Measurements from ENCODE around the gene GINS1. TPM values are rescaled to one million over a fixed set of nuclear protein-coding genes. Genes with fewer than 3 reads are reported as not detected.

The GINS1 gene
- total RNA-seq, 1 donor = 15.9 TPM

GRCh38 chr20:25378189-25378883, 29.1 kb upstream of the GINS1 start:
- TF ChIP-seq CTCF (IDR thresholded peaks at IDR 0.05; ENCODE audit: insufficient read depth, low read length) = no peak
- no peak overlapping the region for H3K4me3 ChIP-seq (ENCODE audit: low read depth, low read length)
- no peak for DNase-seq (ENCODE audit: low read depth)

- no peak for TF ChIP-seq CTCF (IDR thresholded peaks at IDR 0.05; ENCODE audit: insufficient read depth, low read length)
- no peak overlapping the region for H3K4me3 ChIP-seq (ENCODE audit: low read depth, low read length)
- DNase-seq (ENCODE audit: low read depth) = no peak
Measured at GRCh38 chr20:25378884-25379733, 28.4 kb upstream of the GINS1 start.

GRCh38 chr20:25380945-25381614, 26.4 kb upstream of the GINS1 start:
- no peak for TF ChIP-seq CTCF (IDR thresholded peaks at IDR 0.05; ENCODE audit: insufficient read depth, low read length)
- no peak for DNase-seq (ENCODE audit: low read depth)
- no peak overlapping the region for H3K4me3 ChIP-seq (ENCODE audit: low read depth, low read length)

- TF ChIP-seq CTCF (IDR thresholded peaks at IDR 0.05; ENCODE audit: insufficient read depth, low read length) = no peak
- no peak overlapping the region for H3K4me3 ChIP-seq (ENCODE audit: low read depth, low read length)
Measured at GRCh38 chr20:25382704-25383370, 24.6 kb upstream of the GINS1 start.

GRCh38 chr20:25389401-25389857, 18.0 kb upstream of the GINS1 start:
- H3K4me3 ChIP-seq (ENCODE audit: low read depth, low read length) = peak overlapping the region; percentile 81
- no peak for TF ChIP-seq CTCF (IDR thresholded peaks at IDR 0.05; ENCODE audit: insufficient read depth, low read length)
- peak; percentile 45 for DNase-seq (ENCODE audit: low read depth)

More at GRCh38 chr20:25382704-25383370, 24.6 kb upstream of the GINS1 start:
- no peak for DNase-seq (ENCODE audit: low read depth)

- TF ChIP-seq CTCF (IDR thresholded peaks at IDR 0.05; ENCODE audit: insufficient read depth, low read length) = no peak
- peak overlapping the region; percentile 81 for H3K4me3 ChIP-seq (ENCODE audit: low read depth, low read length)
- no peak for DNase-seq (ENCODE audit: low read depth)
Measured at GRCh38 chr20:25389858-25390537, 17.5 kb upstream of the GINS1 start.
